ENCODE measurements around the gene BPIFB2. TPM values are rescaled to one million over a fixed set of nuclear protein-coding genes. Genes with fewer than 3 reads are reported as not detected.

BPIFB2 gene
- total RNA-seq, 4 donors from 2014 or later: not detected

DNA sequence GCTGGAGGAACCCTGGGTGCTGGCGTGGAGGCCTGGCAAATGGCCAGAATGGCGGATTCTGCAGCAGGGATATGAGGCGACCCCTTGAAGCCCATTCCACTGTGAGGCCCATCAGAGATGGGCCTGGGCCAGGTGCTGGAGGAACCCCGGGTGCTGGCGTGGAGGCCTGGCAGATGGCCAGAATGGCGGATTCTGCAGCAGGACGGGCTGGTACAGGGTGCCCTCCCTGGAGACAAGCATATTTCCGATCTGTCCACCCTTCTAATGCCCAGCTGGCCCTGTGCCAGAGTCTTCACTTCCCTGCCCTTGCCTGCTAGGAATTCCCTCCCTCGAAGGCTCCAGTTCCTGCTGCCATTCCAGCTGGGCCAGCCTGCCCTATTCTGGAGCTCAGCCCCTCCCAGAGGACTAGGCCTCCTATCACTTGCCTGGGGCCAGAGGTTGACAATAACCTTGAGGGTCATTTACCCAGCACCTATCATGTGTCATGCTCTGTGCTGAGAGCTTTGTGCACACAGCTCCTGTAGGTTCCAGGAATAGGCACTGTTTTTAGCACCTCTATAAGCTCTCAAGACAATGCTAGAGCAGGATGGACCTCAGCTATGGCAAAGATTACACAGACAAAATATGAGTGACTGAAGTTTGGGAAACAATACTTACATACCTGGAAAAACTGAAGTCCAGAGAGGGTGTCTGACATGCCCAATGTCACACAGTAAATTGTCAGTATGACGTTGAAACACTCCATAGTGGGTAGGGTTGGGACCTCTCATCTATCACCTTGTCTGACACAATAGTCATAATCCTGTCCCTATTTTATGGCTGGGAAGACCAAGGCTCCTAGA, 24.7 kb upstream of the BPIFB2 start:
- Histone ChIP-seq H3K36me3 (no peaks in the 10 kb centered on the region), H3K4me3 (no peak overlapping the region), H3K9me3 (no peaks in the 10 kb centered on the region), H3K4me1 (no peaks in the 10 kb centered on the region), H3K27ac (no peak overlapping the region), H3K27me3 (no peaks in the 10 kb centered on the region)
- DNase-seq: peak in 1 of 3 donors; percentile 49
- no peak for TF ChIP-seq POLR2A (IDR thresholded peaks at IDR 0.05)
- TF ChIP-seq, protein P1, sequence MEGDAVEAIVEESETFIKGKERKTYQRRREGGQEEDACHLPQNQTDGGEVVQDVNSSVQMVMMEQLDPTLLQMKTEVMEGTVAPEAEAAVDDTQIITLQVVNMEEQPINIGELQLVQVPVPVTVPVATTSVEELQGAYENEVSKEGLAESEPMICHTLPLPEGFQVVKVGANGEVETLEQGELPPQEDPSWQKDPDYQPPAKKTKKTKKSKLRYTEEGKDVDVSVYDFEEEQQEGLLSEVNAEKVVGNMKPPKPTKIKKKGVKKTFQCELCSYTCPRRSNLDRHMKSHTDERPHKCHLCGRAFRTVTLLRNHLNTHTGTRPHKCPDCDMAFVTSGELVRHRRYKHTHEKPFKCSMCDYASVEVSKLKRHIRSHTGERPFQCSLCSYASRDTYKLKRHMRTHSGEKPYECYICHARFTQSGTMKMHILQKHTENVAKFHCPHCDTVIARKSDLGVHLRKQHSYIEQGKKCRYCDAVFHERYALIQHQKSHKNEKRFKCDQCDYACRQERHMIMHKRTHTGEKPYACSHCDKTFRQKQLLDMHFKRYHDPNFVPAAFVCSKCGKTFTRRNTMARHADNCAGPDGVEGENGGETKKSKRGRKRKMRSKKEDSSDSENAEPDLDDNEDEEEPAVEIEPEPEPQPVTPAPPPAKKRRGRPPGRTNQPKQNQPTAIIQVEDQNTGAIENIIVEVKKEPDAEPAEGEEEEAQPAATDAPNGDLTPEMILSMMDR (IDR thresholded peaks at IDR 0.05): no peak

DNA sequence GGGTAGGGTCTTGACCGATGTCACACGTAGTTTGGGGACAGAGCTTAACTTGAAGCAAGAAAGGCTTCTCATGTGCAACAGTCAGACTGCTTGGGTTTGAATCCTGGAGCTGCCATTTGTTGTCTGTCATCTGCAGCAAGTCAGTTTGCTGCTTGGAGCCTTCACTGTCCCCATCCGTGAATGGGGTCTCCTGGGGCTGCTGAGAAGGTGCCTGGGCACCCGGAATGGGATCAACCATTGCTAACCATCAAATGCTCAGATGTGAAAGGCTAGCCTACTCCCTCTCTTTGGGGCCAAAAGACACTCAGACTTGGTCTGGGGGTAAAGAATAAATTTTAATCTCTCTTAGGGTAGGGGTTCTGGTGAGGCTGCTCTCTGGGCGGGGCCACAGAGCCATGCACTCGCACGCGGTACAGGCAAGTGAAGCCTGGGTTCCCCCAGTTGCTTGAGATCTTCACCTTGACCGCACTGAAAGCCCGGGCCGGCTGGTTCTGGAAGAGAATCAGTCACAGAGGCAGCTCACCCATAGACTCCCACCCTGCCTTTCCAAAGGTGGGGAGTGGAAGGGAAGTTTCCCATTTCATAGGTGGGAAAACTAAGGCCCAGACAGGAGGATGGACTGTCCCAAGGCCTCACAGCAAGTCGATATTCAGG, 23.9 kb upstream of the BPIFB2 start:
- H3K27ac ChIP-seq: no peak overlapping the region
- TF ChIP-seq POLR2A (IDR thresholded peaks at IDR 0.05): no peak
- TF ChIP-seq, protein P1 (IDR thresholded peaks at IDR 0.05): no peak
- DNase-seq: peak in 1 of 3 donors; percentile 28
- H3K27me3 ChIP-seq: no peaks in the 10 kb centered on the region
- no peaks in the 10 kb centered on the region for H3K9me3 ChIP-seq
- H3K4me1 ChIP-seq: no peaks in the 10 kb centered on the region
- no peaks in the 10 kb centered on the region for H3K36me3 ChIP-seq
- no peak overlapping the region for H3K4me3 ChIP-seq

DNA sequence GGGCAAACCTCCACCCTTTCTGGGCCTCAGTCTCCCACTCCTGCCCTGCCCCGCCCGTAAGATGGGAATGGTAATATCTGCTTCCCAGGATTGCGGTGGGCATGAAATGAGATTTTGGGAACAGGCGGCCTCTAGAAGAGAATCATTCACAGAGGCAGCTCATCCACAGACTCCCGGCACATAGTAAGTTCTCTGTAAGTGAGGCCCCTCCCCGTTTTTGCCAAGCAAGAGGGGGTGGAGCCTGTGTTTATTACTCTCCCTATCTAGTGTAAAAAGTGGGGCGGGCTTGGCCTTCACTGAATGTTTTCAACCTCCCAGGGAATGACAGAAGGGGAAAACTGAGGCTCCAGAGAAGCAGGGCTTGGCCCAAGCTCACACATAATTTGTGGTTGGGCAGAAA, 23.3 kb upstream of the BPIFB2 start:
- no peak for DNase-seq
- H3K4me1 ChIP-seq: no peaks in the 10 kb centered on the region
- no peak overlapping the region for H3K4me3 ChIP-seq
- TF ChIP-seq, protein P1 (IDR thresholded peaks at IDR 0.05): no peak
- TF ChIP-seq POLR2A (IDR thresholded peaks at IDR 0.05): no peak
- no peaks in the 10 kb centered on the region for H3K27me3 ChIP-seq
- H3K9me3 ChIP-seq: no peaks in the 10 kb centered on the region
- no peak overlapping the region for H3K27ac ChIP-seq
- no peaks in the 10 kb centered on the region for H3K36me3 ChIP-seq

DNA sequence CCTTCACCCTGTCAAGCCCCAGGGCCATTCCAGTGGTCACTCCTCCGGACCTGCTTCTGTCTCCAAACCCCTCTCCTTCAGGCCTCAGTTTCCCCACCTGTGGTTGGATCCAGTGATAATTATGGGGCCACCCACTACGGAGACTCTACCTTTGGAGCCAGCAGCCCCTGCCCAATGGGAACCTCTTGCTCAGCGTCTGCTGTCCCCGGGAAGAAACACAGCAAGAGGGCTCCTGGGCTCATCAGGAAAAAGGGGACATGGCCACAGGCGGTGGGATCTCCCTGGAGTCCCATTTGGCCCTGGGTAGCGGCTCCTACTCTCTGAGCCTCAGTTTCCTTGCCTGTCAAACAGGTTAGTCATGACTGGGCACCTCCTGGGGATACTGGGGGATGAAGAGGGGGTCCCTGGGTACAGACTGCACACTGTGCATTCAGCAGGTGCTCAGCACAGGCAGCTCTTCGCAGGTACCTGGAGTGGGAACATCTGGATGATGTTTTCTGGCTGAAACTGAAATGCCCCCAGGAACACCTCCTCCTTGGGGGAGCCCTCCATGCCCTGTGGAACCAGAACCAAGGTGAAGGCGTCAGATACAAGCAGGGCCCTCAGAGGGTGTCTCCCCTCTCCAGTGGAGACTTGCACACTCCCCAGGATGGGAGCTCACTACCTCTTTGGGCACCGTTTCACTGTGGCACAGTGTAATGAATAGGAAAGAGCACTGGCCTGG, 22.7 kb upstream of the BPIFB2 start:
- Histone ChIP-seq H3K4me1 (no peaks in the 10 kb centered on the region), H3K36me3 (no peaks in the 10 kb centered on the region), H3K27me3 (no peaks in the 10 kb centered on the region), H3K27ac (no peak overlapping the region), H3K4me3 (no peak overlapping the region), H3K9me3 (no peaks in the 10 kb centered on the region)
- TF ChIP-seq POLR2A (IDR thresholded peaks at IDR 0.05): no peak
- TF ChIP-seq, protein P1 (IDR thresholded peaks at IDR 0.05): no peak
- DNase-seq: no peak

DNA sequence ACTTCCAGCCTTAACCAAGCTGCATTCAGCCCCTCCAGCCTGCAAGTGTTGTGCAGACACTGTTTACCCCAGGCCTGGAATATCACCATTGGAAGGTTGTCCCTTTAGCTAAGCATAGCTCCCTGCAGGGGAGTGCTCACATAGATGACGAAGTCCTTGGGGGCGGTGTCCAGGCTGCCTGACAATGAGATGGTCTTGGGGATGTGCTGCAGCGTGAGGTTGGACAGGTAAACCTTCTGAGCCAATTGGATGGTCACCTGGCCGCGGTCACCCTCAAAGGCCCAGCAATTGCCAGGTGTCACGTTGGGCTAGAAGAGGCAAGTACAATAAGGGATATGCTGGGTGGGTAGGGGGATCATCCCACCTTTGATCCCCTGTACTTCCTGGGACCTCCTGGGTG, 21.9 kb upstream of the BPIFB2 start:
- TF ChIP-seq, protein P1 (IDR thresholded peaks at IDR 0.05): no peak
- no peak for TF ChIP-seq POLR2A (IDR thresholded peaks at IDR 0.05)
- H3K27me3 ChIP-seq: no peaks in the 10 kb centered on the region
- H3K9me3 ChIP-seq: no peaks in the 10 kb centered on the region
- no peaks in the 10 kb centered on the region for H3K4me1 ChIP-seq
- no peak overlapping the region for H3K27ac ChIP-seq
- DNase-seq: no peak
- H3K36me3 ChIP-seq: no peaks in the 10 kb centered on the region
- no peak overlapping the region for H3K4me3 ChIP-seq
